Common myeloid progenitor, CD34-positive (primary cell): Measurements from ENCODE around the gene ADAP2. TPM values are rescaled to one million over a fixed set of nuclear protein-coding genes. Genes with fewer than 3 reads are reported as not detected.

ENCODE experiments used
- CTCF ChIA-PET: fragments of 350-600 bp; sonication (Branson Sonifier 250); formaldehyde crosslinking; loops from one replicate; lab custom pipeline; 2021; ENCODE audit warnings: antibody characterized with exemption; lab: Charles Lee
- POLR2A ChIA-PET: fragments of 350-600 bp; sonication (Branson Sonifier 250); formaldehyde crosslinking; loops from one replicate; lab custom pipeline; 2021; ENCODE audit warnings: antibody characterized with exemption; lab: Charles Lee
- DNase-seq, 3 donors: peaks; one replicate each; pipeline versions ENCODE4 v3.0.0 to v3.0.0-alpha.2; 2013
- H3K27ac ChIP-seq, 2 experiments: 1 replicate in 1 of 2; 2 replicates in 1 of 2; pipeline ENCODE4 v1.7.0; 2013; ENCODE audit warnings: inconsistent platforms in 2 of 2, low read length in 2 of 2, mild to moderate bottlenecking in 2 of 2, low read depth in 1 of 2, moderate library complexity in 1 of 2; ENCODE audit not compliant: severe bottlenecking in 2 of 2, insufficient read depth in 1 of 2, poor library complexity in 1 of 2
- H3K27me3 ChIP-seq, 5 experiments: replicated peaks in 2 of 5; 1 replicate in 3 of 5; 2 replicates in 2 of 5; pipeline versions ENCODE4 v1.6.1 to v1.7.0; 2013; ENCODE audit warnings: low read length in 4 of 5, mild to moderate bottlenecking in 2 of 5, moderate library complexity in 2 of 5, inconsistent platforms in 1 of 5; ENCODE audit not compliant: insufficient read depth in 5 of 5, control insufficient read depth in 4 of 5
- H3K36me3 ChIP-seq, 4 experiments: 1 replicate in 2 of 4; 2 replicates in 2 of 4; pipeline versions ENCODE4 v1.6.1 to v1.7.0; 2013; ENCODE audit warnings: low read length in 3 of 4, control low read depth in 1 of 4, mild to moderate bottlenecking in 1 of 4; ENCODE audit not compliant: control insufficient read depth in 4 of 4, insufficient read depth in 4 of 4
- H3K4me1 ChIP-seq, 4 experiments: 1 replicate in 3 of 4; 2 replicates in 1 of 4; pipeline versions ENCODE4 v1.6.1 to v1.7.1; 2013; ENCODE audit warnings: low read length in 3 of 4, mild to moderate bottlenecking in 3 of 4, control low read depth in 1 of 4, inconsistent platforms in 1 of 4, moderate library complexity in 1 of 4; ENCODE audit not compliant: control insufficient read depth in 4 of 4, insufficient read depth in 4 of 4; ENCODE audit errors: control extremely low read depth in 1 of 4
- H3K4me3 ChIP-seq, 7 experiments: 1 replicate in 4 of 7; 2 replicates in 3 of 7; pipeline versions ENCODE4 v1.5.1 to v1.7.0; 2013; ENCODE audit warnings: mild to moderate bottlenecking in 7 of 7, low read length in 6 of 7, moderate library complexity in 6 of 7, inconsistent platforms in 2 of 7, low read depth in 2 of 7, control low read depth in 1 of 7; ENCODE audit not compliant: insufficient read depth in 4 of 7, control insufficient read depth in 1 of 7; ENCODE audit errors: extremely low read depth in 1 of 7
- H3K9me3 ChIP-seq, 5 experiments: 1 replicate in 4 of 5; 2 replicates in 1 of 5; pipeline versions ENCODE4 v1.6.1 to v1.7.1; 2013; ENCODE audit warnings: low read length in 4 of 5, mild to moderate bottlenecking in 2 of 5, inconsistent platforms in 1 of 5, low read depth in 1 of 5, moderate library complexity in 1 of 5; ENCODE audit not compliant: control insufficient read depth in 4 of 5, insufficient read depth in 2 of 5; ENCODE audit errors: control extremely low read depth in 1 of 5
- WGBS: methylation state at CpG from one replicate; pipeline ENCODE4 v1.1.5; 2013; ENCODE audit not compliant: insufficient coverage; 5-methylcytosine and 5-hydroxymethylcytosine counted together
- polyA plus RNA-seq: library from polyadenylated mRNA; unstranded; fragments of 120-200 nt; gene quantifications from one replicate; pipeline ENCODE4 v1.2.1, GENCODE V29; 2013

ADAP2 gene
- 0.29 TPM for polyA plus RNA-seq

- Histone ChIP-seq H3K4me3 (peak within 1 kb of the TSS; percentile 8 to 67 (median 50)), H3K27ac (no peak within 1 kb of the TSS), H3K36me3 (no peaks in the 10 kb centered on the region), H3K4me1 (peaks cover 0 to 18% (median 16%) of the 10 kb centered on the region in 4 experiments), H3K9me3 (no peaks in the 10 kb centered on the region), H3K27me3 (peaks cover 8 to 57% (median 20%) of the 10 kb centered on the region in 5 experiments)
- ChIA-PET POLR2A (interaction anchor here (0.5 to 0.6 kb wide), 2 partner anchors 13 to 15 kb away, joined by 3 read pairs; no protein-coding TSS in a partner anchor), CTCF (interaction anchor here (0.7 to 0.9 kb wide), 2 partner anchors 35 to 108 kb away, joined by 3 read pairs; no protein-coding TSS in a partner anchor)
- DNase-seq = peak in 2 of 3 donors; percentile 44 to 46
- WGBS = under 1% methylated on average over 48 of the region's 60 CpGs
Observed at GRCh38 chr17:30921544-30922196, at the start of gene ADAP2. Gene ADAP2, plus strand, starts transcription at chr17:30921945. Its CDS starts 70 bp downstream, at chr17:30922015.

DNA sequence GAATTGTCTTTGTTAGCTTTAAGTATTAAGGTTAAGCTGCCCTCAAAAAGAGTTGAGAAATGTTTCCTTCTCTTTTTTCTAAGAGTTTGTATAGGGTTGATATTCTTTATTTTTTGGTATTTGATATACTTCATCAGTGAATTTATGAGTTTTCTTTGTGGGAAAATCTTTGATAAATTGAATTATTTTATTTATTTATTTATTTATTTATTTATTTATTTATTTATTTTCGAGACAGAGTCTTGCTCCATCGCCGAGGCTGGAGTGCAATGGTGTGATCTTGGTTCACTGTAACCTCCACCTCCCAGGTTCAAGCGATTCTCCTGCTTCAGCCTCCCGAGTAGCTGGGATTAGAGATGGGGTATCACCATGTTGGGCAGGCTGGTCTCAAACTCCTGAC lies 35.6 kb upstream of the ADAP2 start:
- Histone ChIP-seq H3K4me3 (no peak overlapping the region), H3K9me3 (no peaks in the 10 kb centered on the region), H3K27me3 (no peaks in the 10 kb centered on the region), H3K36me3 (peaks cover 0 to 23% (median 10%) of the 10 kb centered on the region in 4 experiments), H3K27ac (no peak overlapping the region), H3K4me1 (no peaks in the 10 kb centered on the region)
- ChIA-PET CTCF (interaction anchor here (2.3 kb wide), 1 partner anchor 9 kb away, joined by 7 read pairs; no protein-coding TSS in a partner anchor), POLR2A (no interaction called here)
- DNase-seq = no peak
- 100% methylated on average over 4 of the region's 5 CpGs for WGBS

DNA sequence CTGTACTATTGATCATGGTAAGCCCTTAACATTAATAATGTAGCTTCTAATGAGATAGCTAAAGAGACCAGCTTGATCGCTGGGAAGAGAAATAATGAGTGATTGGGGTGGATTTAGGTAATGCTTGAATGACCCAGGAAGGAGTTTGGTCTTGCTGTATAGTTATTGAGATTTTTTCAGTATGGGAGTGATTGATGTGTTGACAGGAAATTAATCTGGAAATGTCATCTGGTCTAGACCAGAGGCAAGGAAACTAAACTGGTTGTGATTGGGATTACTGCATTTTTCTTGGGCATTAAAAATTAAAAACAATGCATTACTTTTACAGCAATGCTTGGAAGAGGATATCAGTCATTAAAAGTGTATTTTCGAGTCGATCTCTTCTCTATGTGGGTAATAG lies 27.5 kb upstream of the ADAP2 start:
- CTCF ChIA-PET = interaction anchor here (1.3 kb wide), 2 partner anchors 9 to 10 kb away, joined by 3 to 4 read pairs; no protein-coding TSS in a partner anchor
- WGBS = 100% methylated on average over 1 of the region's 3 CpGs

DNA sequence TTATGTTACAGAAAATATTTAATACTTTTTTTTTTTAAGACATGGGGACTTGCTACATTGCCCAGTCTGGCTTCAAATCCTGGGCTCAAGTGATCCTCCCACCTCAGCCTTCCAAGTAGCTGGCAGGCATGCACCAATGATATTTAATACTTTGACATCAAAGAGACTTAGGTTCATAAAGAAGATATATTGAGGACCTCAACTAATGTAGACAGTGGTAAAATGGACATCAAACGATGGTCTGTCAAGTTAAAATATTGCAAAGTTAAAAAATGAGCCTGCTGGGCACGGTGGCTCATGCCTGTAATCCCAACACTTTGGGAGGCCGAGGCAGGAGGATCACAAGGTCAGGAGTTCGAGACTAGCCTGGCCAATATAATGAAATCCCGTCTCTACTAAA lies 24.4 kb upstream of the ADAP2 start:
- H3K36me3 ChIP-seq = peaks cover 12 to 59% (median 29%) of the 10 kb centered on the region in 4 experiments

More for the DNA sequence above, 27.5 kb upstream of the ADAP2 start:
- no peaks in the 10 kb centered on the region for H3K27me3 ChIP-seq
- H3K27ac ChIP-seq = no peak overlapping the region
- H3K9me3 ChIP-seq = no peaks in the 10 kb centered on the region
- DNase-seq = no peak
- H3K4me1 ChIP-seq = no peaks in the 10 kb centered on the region
- H3K36me3 ChIP-seq = peaks cover 3 to 50% (median 28%) of the 10 kb centered on the region in 4 experiments
- POLR2A ChIA-PET = interaction anchor here (0.5 kb wide), 1 partner anchor 12 kb away, joined by 3 read pairs; no protein-coding TSS in a partner anchor
- no peak overlapping the region for H3K4me3 ChIP-seq

GRCh38 chr17:30905742-30906100 lies 16.0 kb upstream of the ADAP2 start:
- CTCF ChIA-PET = no interaction called here
- POLR2A ChIA-PET = no interaction called here
- peaks cover 5 to 14% (median 9%) of the 10 kb centered on the region in 4 experiments for H3K36me3 ChIP-seq
- H3K27ac ChIP-seq = peak overlapping the region; percentile 86 to 94
- H3K4me1 ChIP-seq = peaks cover 0 to 14% (median 8%) of the 10 kb centered on the region in 4 experiments
- H3K27me3 ChIP-seq = no peaks in the 10 kb centered on the region
- WGBS = 2% methylated on average over 9 of the region's 11 CpGs
- peak overlapping the region; percentile 81 to 100 (median 96) for H3K4me3 ChIP-seq
- peak in 2 of 3 donors; percentile 37 to 59 for DNase-seq
- H3K9me3 ChIP-seq = no peaks in the 10 kb centered on the region

More for the DNA sequence above, 24.4 kb upstream of the ADAP2 start:
- no peaks in the 10 kb centered on the region for H3K9me3 ChIP-seq
- no peak for DNase-seq
- no peak overlapping the region for H3K4me3 ChIP-seq
- no peaks in the 10 kb centered on the region for H3K4me1 ChIP-seq
- WGBS = 95% methylated on average over 5 of the region's 5 CpGs
- ChIA-PET CTCF (interaction anchor here (1.0 kb wide), 1 partner anchor 29 kb away, joined by 3 read pairs; no protein-coding TSS in a partner anchor), POLR2A (interaction anchor here (0.6 kb wide), 1 partner anchor 856 kb away, joined by 7 read pairs; no protein-coding TSS in a partner anchor)
- H3K27ac ChIP-seq = no peak overlapping the region
- no peaks in the 10 kb centered on the region for H3K27me3 ChIP-seq

GRCh38 chr17:30906101-30906911 lies 15.4 kb upstream of the ADAP2 start, which contains the start of gene TEFM:
Gene TEFM, minus strand, starts transcription at chr17:30906238. Its CDS starts 40 bp downstream, at chr17:30906198.
- CTCF ChIA-PET = no interaction called here
- H3K27me3 ChIP-seq = no peaks in the 10 kb centered on the region
- H3K4me3 ChIP-seq = peak within 1 kb of the TSS; percentile 81 to 100 (median 96)
- 0% methylated on average over 38 of the region's 47 CpGs for WGBS
- H3K27ac ChIP-seq = peak within 1 kb of the TSS; percentile 86 to 94
- POLR2A ChIA-PET = interaction anchor here (0.8 kb wide), 1 partner anchor 15 kb away, joined by 3 read pairs; no protein-coding TSS in a partner anchor
- peaks cover 4 to 12% (median 9%) of the 10 kb centered on the region in 4 experiments for H3K36me3 ChIP-seq
- DNase-seq = peak; percentile 90 to 92 (median 91)
- H3K4me1 ChIP-seq = peaks cover 0 to 14% (median 8%) of the 10 kb centered on the region in 4 experiments
- H3K9me3 ChIP-seq = no peaks in the 10 kb centered on the region
